MM.1S (cell line): Measurements from ENCODE around the gene NRAP.

ENCODE experiments used
- EZH2 ChIP-seq: fragments of 300-600 bp; sonication (generic); optimal IDR thresholded peaks from 2 replicates; pipeline ENCODE3; 2017; ENCODE audit warnings: low read depth, mild to moderate bottlenecking, antibody characterized with exemption, low read length, mixed read lengths
- EZH2phosphoT487 ChIP-seq: fragments of 300-600 bp; sonication (generic); IDR thresholded peaks from 2 replicates; pipeline ENCODE4 v1.6.1; 2018; ENCODE audit warnings: antibody characterized with exemption, low read length
- TF ChIP-seq, protein P1 (sequence below): fragments of 300-600 bp; sonication (generic); IDR thresholded peaks from 2 replicates; pipeline ENCODE4 v1.5.1; 2016; ENCODE audit warnings: antibody characterized with exemption, low read length, mixed read lengths

DNA sequence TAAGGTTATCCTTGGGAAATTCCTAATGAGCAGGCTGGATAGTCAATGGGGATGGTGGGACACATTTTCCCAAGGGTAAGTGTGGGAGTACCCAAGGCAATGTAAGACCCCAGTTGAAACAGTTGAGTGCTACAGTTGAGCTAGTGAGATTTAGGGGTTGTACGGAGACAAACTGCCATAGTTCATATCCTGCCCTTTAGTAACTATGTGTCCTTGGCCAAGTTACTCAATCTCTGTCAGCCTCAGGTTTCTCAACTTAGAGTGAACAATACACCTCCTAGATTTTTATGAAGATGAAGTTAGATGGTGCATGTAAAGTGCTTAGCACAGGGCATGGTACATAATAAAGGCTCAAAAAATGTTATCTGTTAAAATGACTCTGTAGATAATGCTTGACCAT is 90.5 kb downstream of the NRAP start:
- TF ChIP-seq EZH2phosphoT487 (no peak), EZH2 (no peak)
- TF ChIP-seq, protein P1, sequence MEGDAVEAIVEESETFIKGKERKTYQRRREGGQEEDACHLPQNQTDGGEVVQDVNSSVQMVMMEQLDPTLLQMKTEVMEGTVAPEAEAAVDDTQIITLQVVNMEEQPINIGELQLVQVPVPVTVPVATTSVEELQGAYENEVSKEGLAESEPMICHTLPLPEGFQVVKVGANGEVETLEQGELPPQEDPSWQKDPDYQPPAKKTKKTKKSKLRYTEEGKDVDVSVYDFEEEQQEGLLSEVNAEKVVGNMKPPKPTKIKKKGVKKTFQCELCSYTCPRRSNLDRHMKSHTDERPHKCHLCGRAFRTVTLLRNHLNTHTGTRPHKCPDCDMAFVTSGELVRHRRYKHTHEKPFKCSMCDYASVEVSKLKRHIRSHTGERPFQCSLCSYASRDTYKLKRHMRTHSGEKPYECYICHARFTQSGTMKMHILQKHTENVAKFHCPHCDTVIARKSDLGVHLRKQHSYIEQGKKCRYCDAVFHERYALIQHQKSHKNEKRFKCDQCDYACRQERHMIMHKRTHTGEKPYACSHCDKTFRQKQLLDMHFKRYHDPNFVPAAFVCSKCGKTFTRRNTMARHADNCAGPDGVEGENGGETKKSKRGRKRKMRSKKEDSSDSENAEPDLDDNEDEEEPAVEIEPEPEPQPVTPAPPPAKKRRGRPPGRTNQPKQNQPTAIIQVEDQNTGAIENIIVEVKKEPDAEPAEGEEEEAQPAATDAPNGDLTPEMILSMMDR: no peak
